Naive thymus-derived CD4-positive, alpha-beta T cell (primary cell): ENCODE data around the gene SLC6A15. TPM values are rescaled to one million over a fixed set of nuclear protein-coding genes. Genes with fewer than 3 reads are reported as not detected.
A peak's percentile ranks its signal among the peaks of the same experiment; 100 is the strongest.

ENCODE experiments used
- ATAC-seq: fragments of 150-1000 bp; cut with Tn5 transposase; 2 replicates; pipeline ENCODE4 v1.10.0; 2021; ENCODE audit warnings: mild to moderate bottlenecking, moderate library complexity
- CTCF ChIA-PET: fragments of 350-600 bp; sonication (Branson Sonifier 250); formaldehyde crosslinking; loops from one replicate; lab custom pipeline; 2021; ENCODE audit warnings: antibody characterized with exemption; lab: Charles Lee
- POLR2A ChIA-PET: fragments of 350-600 bp; sonication (Branson Sonifier 250); formaldehyde crosslinking; loops from one replicate; lab custom pipeline; 2021; ENCODE audit warnings: antibody characterized with exemption, inconsistent platforms; lab: Charles Lee
- DNase-seq, 9 donors: peaks; one replicate each; pipeline versions ENCODE4 v3.0.0 to v3.0.0-alpha.2; 2020 to 2022; ENCODE audit warnings: mixed read lengths in 1 of 9
- H3K27ac ChIP-seq: one replicate; pipeline ENCODE4 v1.7.0; 2013; ENCODE audit warnings: mild to moderate bottlenecking, low read depth, low read length, moderate library complexity
- H3K27me3 ChIP-seq, 2 donors: one replicate each; pipeline ENCODE4 v1.7.0; 2013; ENCODE audit warnings: low read length in 2 of 2, mild to moderate bottlenecking in 2 of 2, moderate library complexity in 2 of 2; ENCODE audit not compliant: control insufficient read depth in 2 of 2, insufficient read depth in 2 of 2
- H3K36me3 ChIP-seq, 3 experiments: 1 replicate in 2 of 3; 2 replicates in 1 of 3; pipeline ENCODE4 v1.7.0; 2013; ENCODE audit warnings: low read length in 3 of 3, mild to moderate bottlenecking in 3 of 3, moderate library complexity in 1 of 3; ENCODE audit not compliant: insufficient read depth in 3 of 3, control insufficient read depth in 2 of 3
- H3K4me1 ChIP-seq, 2 donors: one replicate each; pipeline ENCODE4 v1.7.0; 2013; ENCODE audit warnings: low read length in 2 of 2, mild to moderate bottlenecking in 2 of 2, moderate library complexity in 1 of 2; ENCODE audit not compliant: control insufficient read depth in 2 of 2, insufficient read depth in 2 of 2
- H3K4me3 ChIP-seq: 2 replicates; pipeline ENCODE4 v1.7.0; 2013; ENCODE audit warnings: mild to moderate bottlenecking, low read length
- H3K9me3 ChIP-seq, 3 experiments: 1 replicate in 2 of 3; 2 replicates in 1 of 3; pipeline ENCODE4 v1.7.0; 2013; ENCODE audit warnings: low read length in 3 of 3; ENCODE audit not compliant: control insufficient read depth in 2 of 3
- H3K27ac Mint-ChIP-seq, 9 donors: one replicate each; pipeline ENCODE4 v1.8.0; 2020 to 2022; ENCODE audit warnings: mixed read lengths in 9 of 9, mild to moderate bottlenecking in 8 of 9, moderate library complexity in 5 of 9, inconsistent platforms in 2 of 9
- H3K27me3 Mint-ChIP-seq, 5 donors: one replicate each; pipeline ENCODE4 v1.8.0; 2021 to 2022; ENCODE audit warnings: mixed read lengths in 5 of 5, mild to moderate bottlenecking in 1 of 5
- H3K36me3 Mint-ChIP-seq, 5 donors: one replicate each; pipeline ENCODE4 v1.8.0; 2020 to 2022; ENCODE audit warnings: mixed read lengths in 5 of 5, mild to moderate bottlenecking in 3 of 5, inconsistent platforms in 1 of 5
- H3K4me1 Mint-ChIP-seq, 7 donors: one replicate each; pipeline ENCODE4 v1.8.0; 2020 to 2022; ENCODE audit warnings: mixed read lengths in 7 of 7, mild to moderate bottlenecking in 3 of 7, inconsistent platforms in 1 of 7
- H3K4me3 Mint-ChIP-seq, 10 donors: one replicate each; pipeline ENCODE4 v1.8.0; 2020 to 2022; ENCODE audit warnings: mild to moderate bottlenecking in 10 of 10, mixed read lengths in 10 of 10, moderate library complexity in 6 of 10, inconsistent platforms in 2 of 10
- H3K9me3 Mint-ChIP-seq, 11 donors: one replicate each; pipeline ENCODE4 v1.8.0; 2020 to 2022; ENCODE audit warnings: mixed read lengths in 11 of 11, mild to moderate bottlenecking in 4 of 11, inconsistent platforms in 1 of 11, moderate library complexity in 1 of 11
- intact Hi-C, 2 donors: fragments of 100-400 bp; cut with micrococcal nuclease; formaldehyde crosslinking; loops; one replicate each; pipeline ENCODE4 v1.15.1; 2023
- polyA plus RNA-seq, 2 donors: library from polyadenylated mRNA; unstranded; fragments of 300-500 nt; fragmentation: Illumina TruSeq; gene quantifications; one replicate each; pipeline ENCODE4 v1.2.3, GENCODE V29; 2021
- total RNA-seq, 6 experiments: library from RNA in 5 of 6; stranded (reverse) in 5 of 6; gene quantifications; 1 replicate in 5 of 6; 2 replicates in 1 of 6; pipeline ENCODE4 v1.2.3 and lab custom pipeline; 2021 to 2026

Gene SLC6A15
- total and polyA plus RNA-seq, 7 experiments from 2014 or later: not detected

GRCh38 chr12:84857525-84858208 lies 54.9 kb downstream of the SLC6A15 start:
- Mint-ChIP-seq H3K4me1 (no peaks in the 10 kb centered on the region), H3K27ac (no peak overlapping the region), H3K27me3 (peaks cover 0 to 18% (median 11%) of the 10 kb centered on the region in 5 donors), H3K4me3 (no peak overlapping the region), H3K9me3 (peaks cover 0 to 2% (median 0%) of the 10 kb centered on the region in 11 donors), H3K36me3 (no peaks in the 10 kb centered on the region)
- Histone ChIP-seq H3K4me1 (no peaks in the 10 kb centered on the region), H3K36me3 (no peaks in the 10 kb centered on the region), H3K4me3 (no peak overlapping the region), H3K27me3 (no peaks in the 10 kb centered on the region), H3K9me3 (no peaks in the 10 kb centered on the region), H3K27ac (no peak overlapping the region)
- ChIA-PET CTCF (no interaction called here), POLR2A (no interaction called here)
- ATAC-seq (no peak), DNase-seq (no peak)
- intact Hi-C loops: no loop called here

- Mint-ChIP-seq H3K4me3 (no peak overlapping the region), H3K4me1 (no peaks in the 10 kb centered on the region), H3K9me3 (peaks cover 0 to 2% (median 0%) of the 10 kb centered on the region in 11 donors), H3K27ac (no peak overlapping the region), H3K36me3 (no peaks in the 10 kb centered on the region), H3K27me3 (peaks cover 0 to 18% (median 11%) of the 10 kb centered on the region in 5 donors)
- ChIA-PET POLR2A (no interaction called here), CTCF (no interaction called here)
- no peak overlapping the region for H3K4me3 ChIP-seq
- H3K36me3 ChIP-seq: no peaks in the 10 kb centered on the region
- intact Hi-C loops: no loop called here
- no peaks in the 10 kb centered on the region for H3K27me3 ChIP-seq
- no peak for ATAC-seq
- no peak overlapping the region for H3K27ac ChIP-seq
- H3K4me1 ChIP-seq: no peaks in the 10 kb centered on the region
- no peaks in the 10 kb centered on the region for H3K9me3 ChIP-seq
- DNase-seq: no peak
Observed at GRCh38 chr12:84856156-84856900, 56.3 kb downstream of the SLC6A15 start.

- Mint-ChIP-seq H3K9me3 (no peaks in the 10 kb centered on the region), H3K27me3 (peaks cover 0 to 8% (median 0%) of the 10 kb centered on the region in 5 donors), H3K36me3 (no peaks in the 10 kb centered on the region), H3K4me1 (peaks cover 0 to 7% (median 2%) of the 10 kb centered on the region in 7 donors), H3K27ac (peak overlapping the region in 3 of 9 donors; percentile 11 to 39 (median 23)), H3K4me3 (no peak overlapping the region)
- Histone ChIP-seq H3K27ac (no peak overlapping the region), H3K9me3 (no peaks in the 10 kb centered on the region), H3K4me1 (no peaks in the 10 kb centered on the region), H3K4me3 (no peak overlapping the region), H3K36me3 (no peaks in the 10 kb centered on the region), H3K27me3 (peaks cover 0 to 3% of the 10 kb centered on the region in 2 donors)
- CTCF ChIA-PET: no interaction called here
- no peak for DNase-seq
- intact Hi-C loops: no loop called here
- ATAC-seq: no peak
- POLR2A ChIA-PET: no interaction called here
Observed at GRCh38 chr12:84843593-84844144, 68.9 kb downstream of the SLC6A15 start.

GRCh38 chr12:84842406-84843013 lies 70.1 kb downstream of the SLC6A15 start:
- DNase-seq (peak in 4 of 9 donors; percentile 3 to 10 (median 3)), ATAC-seq (no peak)
- ChIA-PET POLR2A (no interaction called here), CTCF (no interaction called here)
- no peaks in the 10 kb centered on the region for H3K9me3 ChIP-seq
- Mint-ChIP-seq H3K36me3 (no peaks in the 10 kb centered on the region), H3K9me3 (no peaks in the 10 kb centered on the region), H3K27me3 (peaks cover 0 to 6% (median 0%) of the 10 kb centered on the region in 5 donors), H3K4me1 (peaks cover 0 to 7% (median 0%) of the 10 kb centered on the region in 7 donors), H3K4me3 (no peak overlapping the region), H3K27ac (peak overlapping the region in 1 of 9 donors; percentile 11)
- no peak overlapping the region for H3K27ac ChIP-seq
- no peak overlapping the region for H3K4me3 ChIP-seq
- no peaks in the 10 kb centered on the region for H3K36me3 ChIP-seq
- intact Hi-C loops: no loop called here
- no peaks in the 10 kb centered on the region for H3K4me1 ChIP-seq
- peaks cover 0 to 3% of the 10 kb centered on the region in 2 donors for H3K27me3 ChIP-seq

GRCh38 chr12:84841591-84841990 lies 71.0 kb downstream of the SLC6A15 start:
- H3K4me3 Mint-ChIP-seq: no peak overlapping the region
- Histone ChIP-seq H3K4me3 (no peak overlapping the region), H3K27ac (no peak overlapping the region), H3K9me3 (no peaks in the 10 kb centered on the region), H3K36me3 (no peaks in the 10 kb centered on the region), H3K4me1 (no peaks in the 10 kb centered on the region), H3K27me3 (peaks cover 0 to 3% of the 10 kb centered on the region in 2 donors)
- intact Hi-C loops: no loop called here
- DNase-seq: no peak
- no peak overlapping the region for H3K27ac Mint-ChIP-seq
- H3K9me3 Mint-ChIP-seq: no peaks in the 10 kb centered on the region
- ChIA-PET POLR2A (no interaction called here), CTCF (no interaction called here)
- no peaks in the 10 kb centered on the region for H3K36me3 Mint-ChIP-seq
- H3K4me1 Mint-ChIP-seq: peaks cover 0 to 7% (median 0%) of the 10 kb centered on the region in 7 donors
- ATAC-seq: no peak
- H3K27me3 Mint-ChIP-seq: peaks cover 0 to 6% (median 0%) of the 10 kb centered on the region in 5 donors

GRCh38 chr12:84840356-84840755 lies 72.2 kb downstream of the SLC6A15 start:
- no peaks in the 10 kb centered on the region for H3K36me3 Mint-ChIP-seq
- peaks cover 0 to 6% (median 0%) of the 10 kb centered on the region in 5 donors for H3K27me3 Mint-ChIP-seq
- Histone ChIP-seq H3K4me1 (no peaks in the 10 kb centered on the region), H3K27me3 (peaks cover 0 to 3% of the 10 kb centered on the region in 2 donors), H3K27ac (no peak overlapping the region), H3K9me3 (no peaks in the 10 kb centered on the region), H3K4me3 (no peak overlapping the region), H3K36me3 (no peaks in the 10 kb centered on the region)
- ChIA-PET CTCF (no interaction called here), POLR2A (no interaction called here)
- no peak overlapping the region for H3K27ac Mint-ChIP-seq
- no peaks in the 10 kb centered on the region for H3K9me3 Mint-ChIP-seq
- H3K4me3 Mint-ChIP-seq: no peak overlapping the region
- intact Hi-C loops: no loop called here
- DNase-seq (no peak), ATAC-seq (no peak)
- peaks cover 0 to 7% (median 0%) of the 10 kb centered on the region in 7 donors for H3K4me1 Mint-ChIP-seq
